ENCODE results near the gene TMEM92.

Gene TMEM92

GRCh38 chr17:50268026-50268425 lies 6.2 kb upstream of the TMEM92 start:
- H4K8ac ChIP-seq (ENCODE audit: low read depth, low read length) = no peak overlapping the region
- H2BK15ac ChIP-seq (ENCODE audit: low read length) = no peak overlapping the region
- peak overlapping the region; percentile 22 for H3K18ac ChIP-seq (ENCODE audit: low read length)
- H2BK12ac ChIP-seq (ENCODE audit: low read length) = no peak overlapping the region
- no peak overlapping the region for H2AFZ ChIP-seq (ENCODE audit: low read length)
- H3K14ac ChIP-seq (ENCODE audit: low read length) = no peak overlapping the region
- no peak overlapping the region for H3K4me2 ChIP-seq (ENCODE audit: insufficient read depth, low read length, poor library complexity, severe bottlenecking)
- H4K91ac ChIP-seq (ENCODE audit: low read depth, low read length, poor library complexity) = no peak overlapping the region
- H2BK5ac ChIP-seq (ENCODE audit: low read length) = no peak overlapping the region
- no peak overlapping the region for H3K9ac ChIP-seq (ENCODE audit: low read depth, low read length, poor library complexity)
- no peaks in the 10 kb centered on the region for H3K9me3 ChIP-seq (replicated peaks in 1 of 2; ENCODE audit: control insufficient read depth in 2 of 2, insufficient read depth in 1 of 2, low read depth in 1 of 2, low read length in 2 of 2)
- no peak for DNase-seq (ENCODE audit: low spot score)
- H3K27ac ChIP-seq (replicated peaks; ENCODE audit: low read length) = no peak overlapping the region
- H2BK120ac ChIP-seq (ENCODE audit: low read depth, low read length) = no peak overlapping the region
- H3K4ac ChIP-seq (ENCODE audit: low read length) = no peak overlapping the region
- no peak overlapping the region for H3K4me3 ChIP-seq (ENCODE audit: low read length in 2 of 2)
- no peak overlapping the region for H3K23ac ChIP-seq (ENCODE audit: low read depth, low read length, poor library complexity)
- H2AK5ac ChIP-seq (ENCODE audit: low read depth, low read length) = no peak overlapping the region
- no peaks in the 10 kb centered on the region for H3K36me3 ChIP-seq (replicated peaks in 1 of 2; ENCODE audit: control insufficient read depth in 2 of 2, insufficient read depth in 2 of 2, low read length in 2 of 2)
- H3K4me1 ChIP-seq (ENCODE audit: control insufficient read depth in 2 of 2, insufficient read depth in 1 of 2, low read depth in 1 of 2, low read length in 2 of 2) = peaks cover 22 to 44% of the 10 kb centered on the region in 2 donors
- H3K79me1 ChIP-seq (ENCODE audit: low read depth, low read length) = no peaks in the 10 kb centered on the region
- no CpG with 5 or more reads among the region's 5 CpGs for WGBS, 2 donors (ENCODE audit: extremely low coverage in 2 of 2, insufficient read length in 2 of 2, insufficient replicate concordance in 1 of 2)
- H3K27me3 ChIP-seq (ENCODE audit: control insufficient read depth in 3 of 3, insufficient read depth in 3 of 3, low read depth in 1 of 3, low read length in 3 of 3) = peaks cover 0 to 53% (median 11%) of the 10 kb centered on the region in 3 experiments

GRCh38 chr17:50268743-50269275 lies 5.5 kb upstream of the TMEM92 start:
- Histone ChIP-seq H3K18ac (ENCODE audit: low read length) (peak overlapping the region; percentile 12), H3K4me2 (ENCODE audit: insufficient read depth, low read length, poor library complexity, severe bottlenecking) (no peak overlapping the region), H3K36me3 (replicated peaks in 1 of 2; ENCODE audit: control insufficient read depth in 2 of 2, insufficient read depth in 2 of 2, low read length in 2 of 2) (no peaks in the 10 kb centered on the region), H2BK5ac (ENCODE audit: low read length) (no peak overlapping the region), H3K23ac (ENCODE audit: low read depth, low read length, poor library complexity) (no peak overlapping the region), H3K79me1 (ENCODE audit: low read depth, low read length) (no peaks in the 10 kb centered on the region), H3K9me3 (replicated peaks in 1 of 2; ENCODE audit: control insufficient read depth in 2 of 2, insufficient read depth in 1 of 2, low read depth in 1 of 2, low read length in 2 of 2) (no peaks in the 10 kb centered on the region), H2AFZ (ENCODE audit: low read length) (peak overlapping the region; percentile 39), H2AK5ac (ENCODE audit: low read depth, low read length) (peak overlapping the region; percentile 34), H3K27ac (replicated peaks; ENCODE audit: low read length) (no peak overlapping the region), H3K9ac (ENCODE audit: low read depth, low read length, poor library complexity) (no peak overlapping the region), H3K14ac (ENCODE audit: low read length) (no peak overlapping the region), H2BK15ac (ENCODE audit: low read length) (no peak overlapping the region), H4K91ac (ENCODE audit: low read depth, low read length, poor library complexity) (no peak overlapping the region), H2BK12ac (ENCODE audit: low read length) (no peak overlapping the region), H3K27me3 (ENCODE audit: control insufficient read depth in 3 of 3, insufficient read depth in 3 of 3, low read depth in 1 of 3, low read length in 3 of 3) (peaks cover 0 to 52% (median 14%) of the 10 kb centered on the region in 3 experiments), H3K4ac (ENCODE audit: low read length) (no peak overlapping the region), H3K4me3 (ENCODE audit: low read length in 2 of 2) (no peak overlapping the region), H4K8ac (ENCODE audit: low read depth, low read length) (no peak overlapping the region), H2BK120ac (ENCODE audit: low read depth, low read length) (no peak overlapping the region), H3K4me1 (ENCODE audit: control insufficient read depth in 2 of 2, insufficient read depth in 1 of 2, low read depth in 1 of 2, low read length in 2 of 2) (peaks cover 22 to 40% of the 10 kb centered on the region in 2 donors)
- DNase-seq (ENCODE audit: low spot score) = no peak
- no CpG with 5 or more reads among the region's 7 CpGs for WGBS, 2 donors (ENCODE audit: extremely low coverage in 2 of 2, insufficient read length in 2 of 2, insufficient replicate concordance in 1 of 2)

GRCh38 chr17:50269477-50270434 lies 4.5 kb upstream of the TMEM92 start:
- DNase-seq (ENCODE audit: low spot score) = peak; percentile 58
- H3K18ac ChIP-seq (ENCODE audit: low read length) = peak overlapping the region; percentile 95
- H3K27ac ChIP-seq (replicated peaks; ENCODE audit: low read length) = no peak overlapping the region
- H3K4ac ChIP-seq (ENCODE audit: low read length) = no peak overlapping the region
- peak overlapping the region; percentile 83 for H2AFZ ChIP-seq (ENCODE audit: low read length)
- no peak overlapping the region for H3K9ac ChIP-seq (ENCODE audit: low read depth, low read length, poor library complexity)
- no peak overlapping the region for H2BK15ac ChIP-seq (ENCODE audit: low read length)
- peaks cover 20 to 36% of the 10 kb centered on the region in 2 donors for H3K4me1 ChIP-seq (ENCODE audit: control insufficient read depth in 2 of 2, insufficient read depth in 1 of 2, low read depth in 1 of 2, low read length in 2 of 2)
- H3K23ac ChIP-seq (ENCODE audit: low read depth, low read length, poor library complexity) = peak overlapping the region; percentile 32
- peak overlapping the region; percentile 89 for H4K8ac ChIP-seq (ENCODE audit: low read depth, low read length)
- H2AK5ac ChIP-seq (ENCODE audit: low read depth, low read length) = peak overlapping the region; percentile 87
- H3K9me3 ChIP-seq (replicated peaks in 1 of 2; ENCODE audit: control insufficient read depth in 2 of 2, insufficient read depth in 1 of 2, low read depth in 1 of 2, low read length in 2 of 2) = no peaks in the 10 kb centered on the region
- H3K79me1 ChIP-seq (ENCODE audit: low read depth, low read length) = no peaks in the 10 kb centered on the region
- no peak overlapping the region for H3K4me3 ChIP-seq (ENCODE audit: low read length in 2 of 2)
- H3K4me2 ChIP-seq (ENCODE audit: insufficient read depth, low read length, poor library complexity, severe bottlenecking) = no peak overlapping the region
- no peak overlapping the region for H3K14ac ChIP-seq (ENCODE audit: low read length)
- H3K36me3 ChIP-seq (replicated peaks in 1 of 2; ENCODE audit: control insufficient read depth in 2 of 2, insufficient read depth in 2 of 2, low read length in 2 of 2) = no peaks in the 10 kb centered on the region
- H3K27me3 ChIP-seq (ENCODE audit: control insufficient read depth in 3 of 3, insufficient read depth in 3 of 3, low read depth in 1 of 3, low read length in 3 of 3) = peaks cover 0 to 51% (median 18%) of the 10 kb centered on the region in 3 experiments
- H2BK5ac ChIP-seq (ENCODE audit: low read length) = no peak overlapping the region
- H2BK12ac ChIP-seq (ENCODE audit: low read length) = peak overlapping the region; percentile 67
- peak overlapping the region; percentile 41 for H2BK120ac ChIP-seq (ENCODE audit: low read depth, low read length)
- no peak overlapping the region for H4K91ac ChIP-seq (ENCODE audit: low read depth, low read length, poor library complexity)
- no CpG with 5 or more reads among the region's 16 CpGs for WGBS, 2 donors (ENCODE audit: extremely low coverage in 2 of 2, insufficient read length in 2 of 2, insufficient replicate concordance in 1 of 2)
